Measurements from ENCODE around the gene MBOAT7. TPM values are rescaled to one million over a fixed set of nuclear protein-coding genes. Genes with fewer than 3 reads are reported as not detected.
"Not testable (repeated sequence)": the region's sequence is repeated elsewhere in the genome, so short reads cannot be mapped to it uniquely, and the experiment has no call there.

The MBOAT7 gene
- polyA plus RNA-seq, 1 of the 3 experiments (the other 2 are of a cell fraction): 80.8 TPM

- 0 out of 2 replicates have a peak, but pooled peaks have one; percentile 1 for TF ChIP-seq JUND (IDR thresholded peaks at IDR 0.05)
- no peak for TF ChIP-seq NRF1 (IDR thresholded peaks at IDR 0.05; ENCODE audit: low read depth, low read length)
- no peak for TF ChIP-seq CHD2 (IDR thresholded peaks at IDR 0.05; ENCODE audit: low read length, partially characterized antibody)
- H3K9me2 ChIP-seq: no peaks in the 10 kb centered on the region
- H3K79me2 ChIP-seq (ENCODE audit: insufficient read depth): no peaks in the 10 kb centered on the region
- no peak overlapping the region for H3K4me3 ChIP-seq (ENCODE audit: low read depth in 2 of 2, low read length in 1 of 2)
- no peak overlapping the region for H3K9ac ChIP-seq
- no peak overlapping the region for H2AFZ ChIP-seq (ENCODE audit: low read depth)
- ChIA-PET POLR2A (no interaction called here), CTCF (interaction anchor here (0.8 to 2.6 kb wide), 5 partner anchors 10 to 217 kb away, joined by 3 to 9 read pairs (median 6); partner anchors contain the start of genes LENG1 and MBOAT7)
- WGBS (ENCODE audit: low lambda C conversion rate): 80% methylated on average over 11 of the region's 15 CpGs
- no peak overlapping the region for H3K27ac ChIP-seq (ENCODE audit: low read depth in 2 of 2, low read length in 1 of 2)
- H4K20me1 ChIP-seq (ENCODE audit: insufficient read depth): no peaks in the 10 kb centered on the region
- DNase-seq: no peak
- H3K36me3 ChIP-seq (replicated peaks in 1 of 2; ENCODE audit: control insufficient read depth in 1 of 2, insufficient read depth in 2 of 2, low read length in 1 of 2): peaks cover 2 to 8% of the 10 kb centered on the region in 2 experiments
- peaks cover 5 to 6% of the 10 kb centered on the region in 2 experiments; a peak in 2 of 4 replicates for H3K4me1 ChIP-seq (ENCODE audit: control insufficient read depth in 1 of 2, insufficient read depth in 2 of 2, low read depth in 1 of 2, low read length in 1 of 2)
- no peaks in the 10 kb centered on the region for H3K9me3 ChIP-seq
- peaks cover 5% of the 10 kb centered on the region for H3F3A ChIP-seq (replicated peaks; ENCODE audit: insufficient read depth)
- no peak overlapping the region for H3K4me2 ChIP-seq
- H3K27me3 ChIP-seq (ENCODE audit: insufficient read depth): no peaks in the 10 kb centered on the region
Observed at GRCh38 chr19:54173359-54173699, 16.1 kb downstream of the MBOAT7 start.

- Histone ChIP-seq H3K9ac (no peak within 1 kb of the TSS), H3K4me1 (ENCODE audit: control insufficient read depth in 1 of 2, insufficient read depth in 2 of 2, low read depth in 1 of 2, low read length in 1 of 2) (peaks cover 5 to 6% of the 10 kb centered on the region in 2 experiments; a peak in 2 of 4 replicates), H3K9me2 (no peaks in the 10 kb centered on the region), H3F3A (replicated peaks; ENCODE audit: insufficient read depth) (peaks cover 5% of the 10 kb centered on the region), H2AFZ (ENCODE audit: low read depth) (no peak within 1 kb of the TSS), H3K4me3 (ENCODE audit: low read depth in 2 of 2, low read length in 1 of 2) (no peak within 1 kb of the TSS), H3K27me3 (ENCODE audit: insufficient read depth) (no peaks in the 10 kb centered on the region), H4K20me1 (ENCODE audit: insufficient read depth) (no peaks in the 10 kb centered on the region), H3K27ac (ENCODE audit: low read depth in 2 of 2, low read length in 1 of 2) (no peak within 1 kb of the TSS), H3K4me2 (0 out of 2 replicates have a peak within 1 kb of the TSS, but pooled peaks have one; percentile 25), H3K9me3 (no peaks in the 10 kb centered on the region), H3K36me3 (replicated peaks in 1 of 2; ENCODE audit: control insufficient read depth in 1 of 2, insufficient read depth in 2 of 2, low read length in 1 of 2) (peaks cover 0 to 3% of the 10 kb centered on the region in 2 experiments), H3K79me2 (ENCODE audit: insufficient read depth) (no peaks in the 10 kb centered on the region)
- POLR2A ChIA-PET: no interaction called here
- TF ChIP-seq SMC3 (IDR thresholded peaks at IDR 0.05; ENCODE audit: low read depth, low read length): no peak
- TF ChIP-seq PBX3 (IDR thresholded peaks at IDR 0.05): peak; percentile 26; the same call in 1 of the 2 replicates
- TF ChIP-seq GABPA (IDR thresholded peaks at IDR 0.05; ENCODE audit: low read depth): peak; percentile 38
- TF ChIP-seq JUND (IDR thresholded peaks at IDR 0.05): 0 out of 2 replicates have a peak, but pooled peaks have one; percentile 3
- TF ChIP-seq ELF1 (IDR thresholded peaks at IDR 0.05): peak; percentile 27; the same call in 1 of the 2 replicates
- CTCF ChIA-PET: interaction anchor here (1.6 to 3.0 kb wide), 5 partner anchors 11 to 218 kb away, joined by 5 to 13 read pairs (median 7); partner anchors contain the start of genes LENG1 and MBOAT7
- DNase-seq: no peak
- 19% methylated on average over 8 of the region's 13 CpGs for WGBS (ENCODE audit: low lambda C conversion rate)
Observed at GRCh38 chr19:54172471-54173358, 16.7 kb downstream of the MBOAT7 start, which contains the start of gene TMC4. TMC4 (minus strand) TSS chr19:54173160; CDS start chr19:54173117, 43 bp downstream.

- H3K36me3 ChIP-seq (replicated peaks in 1 of 2; ENCODE audit: control insufficient read depth in 1 of 2, insufficient read depth in 2 of 2, low read length in 1 of 2); H4K20me1 ChIP-seq (ENCODE audit: insufficient read depth); POLR2A ChIA-PET; H2AFZ ChIP-seq (ENCODE audit: low read depth); H3K9me3 ChIP-seq; H3K27ac ChIP-seq (ENCODE audit: low read depth in 2 of 2, low read length in 1 of 2); DNase-seq; H3K4me3 ChIP-seq (ENCODE audit: low read depth in 2 of 2, low read length in 1 of 2); H3K9ac ChIP-seq; H3K79me2 ChIP-seq (ENCODE audit: insufficient read depth); H3K4me2 ChIP-seq; H3F3A ChIP-seq (replicated peaks; ENCODE audit: insufficient read depth); H3K27me3 ChIP-seq (ENCODE audit: insufficient read depth); H3K9me2 ChIP-seq; H3K4me1 ChIP-seq (ENCODE audit: control insufficient read depth in 1 of 2, insufficient read depth in 2 of 2, low read depth in 1 of 2, low read length in 1 of 2): not testable (repeated sequence)
- CTCF ChIA-PET: interaction anchor here (1.2 to 3.0 kb wide), 3 partner anchors 13 to 94 kb away, joined by 3 to 13 read pairs (median 9); partner anchors contain the start of gene LENG1
- WGBS (ENCODE audit: low lambda C conversion rate): 63% methylated on average over 5 of the region's 23 CpGs
Observed at GRCh38 chr19:54171736-54172431, 17.5 kb downstream of the MBOAT7 start.

Data from SK-N-SH (cell line).